NCI-H187 treated with DMSO at 0.1 percent for 48 hours (cell line): Measurements from ENCODE around the gene TJP1.
"Not testable (repeated sequence)": the region's sequence is repeated elsewhere in the genome, so short reads cannot be mapped to it uniquely, and the experiment has no call there.

Experiments used
- DNase-seq: peaks from one replicate; lab custom pipeline; 2025; lab: John Stamatoyannopoulos, UW

Gene TJP1

DNA sequence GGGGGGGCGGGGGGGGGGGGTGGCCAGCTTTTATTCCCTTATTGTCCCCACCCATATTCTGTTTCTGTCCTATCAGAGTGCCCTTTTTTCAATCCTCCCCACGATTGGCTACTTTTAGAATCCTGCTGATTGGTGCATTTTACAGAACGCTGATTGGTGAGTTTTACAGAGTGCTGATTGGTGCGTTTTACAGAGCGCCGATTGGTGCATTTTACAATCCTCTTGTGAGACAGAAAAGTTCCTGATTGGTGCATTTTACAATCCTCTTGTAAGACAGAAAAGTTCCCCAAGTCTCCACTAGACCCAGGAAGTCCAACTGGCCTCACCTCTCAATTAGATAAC lies 164.8 kb downstream of the TJP1 start:
- DNase-seq, result not testable (repeated sequence)

DNA sequence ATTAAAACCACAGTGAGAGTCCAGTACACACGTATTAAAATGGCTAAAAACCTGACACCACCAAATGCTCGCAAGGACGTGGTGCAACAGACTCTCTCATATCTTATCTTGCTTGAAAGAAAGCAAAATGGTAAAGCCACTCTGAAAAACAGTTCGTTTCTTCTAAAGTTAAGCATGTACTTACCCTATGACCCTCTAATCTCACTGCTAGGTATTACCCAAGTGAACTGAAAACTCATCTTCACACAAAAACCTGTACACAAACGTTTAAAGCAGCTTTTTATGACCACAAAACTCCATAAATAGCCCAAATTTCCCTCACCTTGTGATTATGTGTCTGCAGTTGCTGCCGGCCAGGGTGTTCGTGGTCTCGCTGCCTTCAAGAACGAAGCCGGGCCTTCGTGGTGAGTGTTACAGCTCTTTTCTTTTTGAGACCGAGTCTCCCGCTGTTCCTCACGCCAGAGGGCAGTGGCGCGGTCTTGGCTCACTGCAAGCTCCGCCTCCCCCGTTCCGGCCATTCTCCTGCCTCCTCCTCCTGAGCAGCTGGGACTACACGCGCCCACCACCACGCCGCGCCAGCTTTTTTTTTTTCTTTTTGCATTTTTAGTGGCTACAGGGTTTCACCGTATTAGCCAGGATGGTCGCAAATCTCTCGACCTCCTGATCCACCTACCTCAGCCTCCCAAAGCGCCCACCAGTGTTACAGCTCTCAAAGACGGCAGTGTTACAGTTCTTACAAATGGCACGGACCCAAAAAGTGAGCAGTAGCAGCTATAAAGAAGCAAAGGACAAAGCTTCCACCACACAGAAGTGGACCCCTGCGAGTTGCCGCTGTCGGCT lies 165.4 kb downstream of the TJP1 start:
- no peak for DNase-seq

DNA sequence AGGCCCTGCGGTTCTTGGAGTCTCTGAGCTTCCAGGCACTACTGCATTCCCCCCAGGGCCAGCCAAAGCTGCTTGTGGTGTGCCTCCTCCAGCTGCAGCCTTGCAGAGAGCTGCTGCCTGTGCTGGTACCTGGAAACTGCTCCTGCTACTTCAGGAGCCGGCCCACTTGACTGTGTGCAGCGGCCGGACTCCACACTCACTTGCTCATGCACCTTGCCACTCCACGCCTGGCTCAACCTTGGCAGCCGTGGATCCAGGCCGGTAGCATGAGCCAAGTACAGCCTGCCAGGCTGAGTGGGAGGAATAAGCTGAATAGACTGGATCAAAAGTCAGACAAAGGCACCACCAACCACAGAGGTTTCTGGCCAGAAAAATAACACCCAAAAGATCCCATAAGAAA lies 169.7 kb downstream of the TJP1 start:
- DNase-seq, result no peak

DNA sequence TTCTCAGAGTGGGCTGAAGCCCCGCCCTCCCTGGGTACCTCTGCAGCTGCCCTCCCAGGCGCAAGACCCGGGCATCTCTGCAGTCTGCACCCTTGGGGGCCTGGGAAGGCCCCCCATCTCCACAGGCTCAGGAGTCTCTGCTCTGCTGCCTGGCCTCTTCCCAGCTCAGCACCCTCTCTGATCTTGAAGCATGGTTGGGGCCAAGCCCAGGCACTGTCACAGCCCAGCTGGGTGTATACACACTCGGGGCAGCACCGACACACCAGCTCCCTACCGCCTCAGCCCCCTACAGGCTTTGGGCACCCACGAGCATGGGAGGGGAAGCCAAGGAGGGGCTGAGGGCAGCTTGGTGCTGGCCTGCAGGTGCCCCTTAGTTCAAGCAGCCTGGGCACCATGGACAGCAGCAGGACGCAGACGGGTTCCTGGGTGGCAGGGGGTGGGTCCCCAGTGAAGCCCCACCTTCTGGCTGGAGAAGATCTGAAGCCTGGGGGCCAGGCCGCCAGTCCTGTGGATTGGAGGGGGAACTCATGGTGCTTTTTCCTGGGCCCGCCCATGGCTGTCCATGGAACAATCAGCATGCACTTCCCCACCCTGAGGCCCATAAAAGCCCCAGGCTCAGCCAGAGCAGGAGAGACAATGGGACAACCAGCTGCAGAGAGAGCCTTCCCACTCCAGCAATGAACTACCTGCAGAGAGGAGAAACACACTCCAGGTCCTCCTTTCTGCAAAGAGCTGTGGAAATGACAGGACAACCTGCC lies 170.6 kb downstream of the TJP1 start:
- no peak for DNase-seq
